Measurements from ENCODE around the gene ZNF430. TPM values are rescaled to one million over a fixed set of nuclear protein-coding genes. Genes with fewer than 3 reads are reported as not detected.

The ZNF430 gene
- polyA plus RNA-seq, 1 donor (not counting 4 experiments of a cell fraction or from before 2014, with no cell fraction given) = 11.8 TPM

GRCh38 chr19:21052902-21053301 is 32.4 kb downstream of the ZNF430 start:
- peaks cover 5% of the 10 kb centered on the region for H3K79me2 ChIP-seq (ENCODE audit: control insufficient read depth, insufficient read depth, low read length)
- no peaks in the 10 kb centered on the region for H3K4me1 ChIP-seq (ENCODE audit: control insufficient read depth, extremely low read depth, insufficient read depth, low read length)
- H3K27me3 ChIP-seq (ENCODE audit: control insufficient read depth, extremely low read depth, insufficient read depth, low read length) = no peaks in the 10 kb centered on the region
- no peak for FAIRE-seq
- H3K9ac ChIP-seq (ENCODE audit: control insufficient read depth, extremely low read depth, insufficient read depth, low read length) = no peak overlapping the region
- no peaks in the 10 kb centered on the region for H4K20me1 ChIP-seq (ENCODE audit: control insufficient read depth, extremely low read depth, insufficient read depth, low read length)
- H3K36me3 ChIP-seq (ENCODE audit: control insufficient read depth in 2 of 2, extremely low read depth in 1 of 2, insufficient read depth in 2 of 2, low read length in 2 of 2) = peaks cover 4 to 11% of the 10 kb centered on the region in 2 experiments
- TF ChIP-seq CTCF (optimal IDR thresholded peaks at IDR 0.05 in 1 of 3, IDR thresholded peaks at IDR 0.05 in 1 of 3, conservative IDR thresholded peaks at IDR 0.05 in 1 of 3; ENCODE audit: extremely low read depth in 1 of 3, insufficient read depth in 2 of 3, low read length in 3 of 3) (no peak), EZH2 (IDR thresholded peaks at IDR 0.05; ENCODE audit: low read length) (no peak)
- no peak overlapping the region for H3K27ac ChIP-seq (ENCODE audit: control insufficient read depth, insufficient read depth, low read length)
- peaks cover 13% of the 10 kb centered on the region for H3K9me3 ChIP-seq (ENCODE audit: control insufficient read depth, low read depth, low read length)
- no peak overlapping the region for H3K4me2 ChIP-seq (ENCODE audit: control insufficient read depth, extremely low read depth, insufficient read depth, low read depth, low read length)
- dilution Hi-C loops (cut with MboI; ENCODE audit: extremely low pct_ligation_motif_present, low sequenced_read_pairs) = no loop called here
- H3K9me1 ChIP-seq (ENCODE audit: control insufficient read depth, extremely low read depth, insufficient read depth, low read length) = no peaks in the 10 kb centered on the region
- H3K4me3 ChIP-seq (ENCODE audit: control insufficient read depth in 2 of 3, extremely low read depth in 1 of 3, insufficient read depth in 2 of 3, low read depth in 1 of 3, low read length in 3 of 3) = no peak overlapping the region
- DNase-seq (ENCODE audit: low read depth, low spot score) = no peak
- no peak overlapping the region for H2AFZ ChIP-seq (ENCODE audit: control insufficient read depth, low read length)

- no peak for DNase-seq (ENCODE audit: low read depth, low spot score)
Measured at GRCh38 chr19:21065336-21065735, 44.9 kb downstream of the ZNF430 start.

More at GRCh38 chr19:21065336-21065735, 44.9 kb downstream of the ZNF430 start:
- Histone ChIP-seq H3K4me2 (ENCODE audit: control insufficient read depth, extremely low read depth, insufficient read depth, low read depth, low read length) (no peak overlapping the region), H3K9me3 (ENCODE audit: control insufficient read depth, low read depth, low read length) (no peaks in the 10 kb centered on the region), H3K79me2 (ENCODE audit: control insufficient read depth, insufficient read depth, low read length) (no peaks in the 10 kb centered on the region), H3K27me3 (ENCODE audit: control insufficient read depth, extremely low read depth, insufficient read depth, low read length) (no peaks in the 10 kb centered on the region), H3K9ac (ENCODE audit: control insufficient read depth, extremely low read depth, insufficient read depth, low read length) (no peak overlapping the region), H3K27ac (ENCODE audit: control insufficient read depth, insufficient read depth, low read length) (no peak overlapping the region), H3K9me1 (ENCODE audit: control insufficient read depth, extremely low read depth, insufficient read depth, low read length) (no peaks in the 10 kb centered on the region), H3K4me1 (ENCODE audit: control insufficient read depth, extremely low read depth, insufficient read depth, low read length) (no peaks in the 10 kb centered on the region), H2AFZ (ENCODE audit: control insufficient read depth, low read length) (no peak overlapping the region), H3K36me3 (ENCODE audit: control insufficient read depth in 2 of 2, extremely low read depth in 1 of 2, insufficient read depth in 2 of 2, low read length in 2 of 2) (peaks cover 0 to 2% of the 10 kb centered on the region in 2 experiments), H4K20me1 (ENCODE audit: control insufficient read depth, extremely low read depth, insufficient read depth, low read length) (no peaks in the 10 kb centered on the region), H3K4me3 (ENCODE audit: control insufficient read depth in 2 of 3, extremely low read depth in 1 of 3, insufficient read depth in 2 of 3, low read depth in 1 of 3, low read length in 3 of 3) (no peak overlapping the region)
- TF ChIP-seq EZH2 (IDR thresholded peaks at IDR 0.05; ENCODE audit: low read length) (no peak), CTCF (optimal IDR thresholded peaks at IDR 0.05 in 1 of 3, IDR thresholded peaks at IDR 0.05 in 1 of 3, conservative IDR thresholded peaks at IDR 0.05 in 1 of 3; ENCODE audit: extremely low read depth in 1 of 3, insufficient read depth in 2 of 3, low read length in 3 of 3) (no peak)
- dilution Hi-C loops (cut with MboI; ENCODE audit: extremely low pct_ligation_motif_present, low sequenced_read_pairs) = no loop called here
- FAIRE-seq = no peak

Measured in keratinocyte (primary cell).